HEK293T (cell line): ENCODE results near the gene RHOB.

Experiments used
- BHLHE40 ChIP-seq: fragments of 450-650 bp; IDR thresholded peaks from 2 replicates; pipeline ENCODE4 v1.6.1; 2016; ENCODE audit warnings: mild to moderate bottlenecking, moderate library complexity, borderline replicate concordance
- LEF1 ChIP-seq: fragments of 450-650 bp; IDR thresholded peaks from 2 replicates; pipeline ENCODE4 v1.6.1; 2017; ENCODE audit warnings: mild to moderate bottlenecking, borderline replicate concordance
- SP1 ChIP-seq: fragments of 450-650 bp; IDR thresholded peaks from 2 replicates; pipeline ENCODE4 v1.6.1; 2017
- SUZ12 ChIP-seq: fragments of 450-650 bp; IDR thresholded peaks from 2 replicates; pipeline ENCODE4 v1.6.1; 2016; ENCODE audit warnings: mild to moderate bottlenecking
- ZNF384 ChIP-seq: fragments of 450-650 bp; IDR thresholded peaks from 2 replicates; pipeline ENCODE4 v1.6.1; 2016

DNA sequence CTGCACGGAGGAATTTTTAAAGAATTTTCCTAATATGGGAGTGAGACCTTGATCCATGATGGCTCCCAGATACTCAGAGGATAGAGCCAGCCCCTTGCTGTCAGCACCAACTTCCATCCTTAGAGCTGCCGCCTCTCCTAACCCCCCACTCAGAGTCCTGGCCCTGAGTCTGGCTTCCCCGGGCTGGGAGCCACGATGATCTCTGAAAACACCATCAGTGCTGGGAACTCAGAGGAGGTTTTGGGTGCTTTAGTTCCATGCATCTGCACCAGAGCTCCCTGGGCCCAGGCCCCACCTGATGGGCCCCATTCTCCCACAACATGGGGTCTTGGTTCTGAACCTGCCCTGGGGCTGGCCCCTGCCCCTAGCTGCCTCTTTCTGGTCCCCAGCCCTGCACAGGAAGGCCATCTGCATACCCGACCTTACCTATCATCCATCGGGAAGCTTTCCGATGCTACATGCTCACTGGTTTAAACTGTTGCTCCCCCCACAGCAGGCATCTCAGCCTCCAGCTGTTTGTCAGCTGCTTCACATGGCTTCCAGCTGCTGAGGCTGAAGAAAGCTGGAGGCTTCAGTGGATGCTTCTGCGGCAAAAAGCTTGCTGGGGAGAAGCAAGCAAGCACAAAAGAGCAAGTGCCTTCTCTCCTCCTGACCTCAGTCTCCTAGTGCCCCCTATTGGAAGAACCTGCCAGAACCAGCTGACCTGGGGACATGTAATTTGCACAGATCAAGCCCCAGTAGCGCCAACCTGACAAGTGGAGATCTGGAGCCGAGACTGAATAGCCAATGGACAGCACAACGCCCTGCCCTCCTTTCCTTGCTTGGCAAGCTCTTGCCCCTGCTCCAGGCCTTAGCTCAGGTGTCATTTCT lies 24.2 kb upstream of the RHOB start:
- TF ChIP-seq SP1 (no peak), SUZ12 (no peak), BHLHE40 (no peak), LEF1 (no peak), ZNF384 (no peak)
